Upper lobe of left lung (tissue), 4 donors: Measurements from ENCODE around the gene KLHL1.

ENCODE experiments used
- POLR2A ChIP-seq, 4 donors: fragments of 450-650 bp; IDR thresholded peaks; one replicate each; pipeline ENCODE4 v1.5.1; 2016 to 2017; ENCODE audit warnings: antibody characterized with exemption in 4 of 4, mild to moderate bottlenecking in 2 of 4
- TF ChIP-seq, protein P1 (sequence below), 6 experiments: fragments of 450-650 bp in 4 of 6; fragments of 200-600 bp in 2 of 6; sonication (generic) in 2 of 6; IDR thresholded peaks; one replicate each; pipeline ENCODE4 v1.5.1; 2016 to 2019; ENCODE audit warnings: antibody characterized with exemption in 6 of 6

- TF ChIP-seq POLR2A (IDR thresholded peaks at IDR 0.05), result no peak
- TF ChIP-seq, protein P1, sequence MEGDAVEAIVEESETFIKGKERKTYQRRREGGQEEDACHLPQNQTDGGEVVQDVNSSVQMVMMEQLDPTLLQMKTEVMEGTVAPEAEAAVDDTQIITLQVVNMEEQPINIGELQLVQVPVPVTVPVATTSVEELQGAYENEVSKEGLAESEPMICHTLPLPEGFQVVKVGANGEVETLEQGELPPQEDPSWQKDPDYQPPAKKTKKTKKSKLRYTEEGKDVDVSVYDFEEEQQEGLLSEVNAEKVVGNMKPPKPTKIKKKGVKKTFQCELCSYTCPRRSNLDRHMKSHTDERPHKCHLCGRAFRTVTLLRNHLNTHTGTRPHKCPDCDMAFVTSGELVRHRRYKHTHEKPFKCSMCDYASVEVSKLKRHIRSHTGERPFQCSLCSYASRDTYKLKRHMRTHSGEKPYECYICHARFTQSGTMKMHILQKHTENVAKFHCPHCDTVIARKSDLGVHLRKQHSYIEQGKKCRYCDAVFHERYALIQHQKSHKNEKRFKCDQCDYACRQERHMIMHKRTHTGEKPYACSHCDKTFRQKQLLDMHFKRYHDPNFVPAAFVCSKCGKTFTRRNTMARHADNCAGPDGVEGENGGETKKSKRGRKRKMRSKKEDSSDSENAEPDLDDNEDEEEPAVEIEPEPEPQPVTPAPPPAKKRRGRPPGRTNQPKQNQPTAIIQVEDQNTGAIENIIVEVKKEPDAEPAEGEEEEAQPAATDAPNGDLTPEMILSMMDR (IDR thresholded peaks at IDR 0.05), result no peak
Measured at GRCh38 chr13:70088926-70089325, 19.3 kb downstream of the KLHL1 start.
